K562 (cell line): ENCODE results near the gene AKT2. TPM values are rescaled to one million over a fixed set of nuclear protein-coding genes. Genes with fewer than 3 reads are reported as not detected.

ENCODE experiments used
- ASH1L ChIP-seq: fragments of 450-650 bp; IDR thresholded peaks from 2 replicates; pipeline ENCODE4 v1.6.1; 2018; ENCODE audit warnings: borderline replicate concordance, mild to moderate bottlenecking, low read depth; ENCODE audit not compliant: partially characterized antibody
- ELF4 ChIP-seq: fragments of 450-650 bp; formaldehyde crosslinking; IDR thresholded peaks from 2 replicates; pipeline ENCODE4 v1.4.0; 2022; ENCODE audit warnings: missing genetic modification characterization
- ETV5 ChIP-seq: sonication (generic); formaldehyde crosslinking; IDR thresholded peaks from 2 replicates; pipeline ENCODE4 v1.4.0; 2020; ENCODE audit warnings: low read depth, mild to moderate bottlenecking, missing genetic modification reagents
- HINFP ChIP-seq: fragments of 450-650 bp; conservative IDR thresholded peaks from 2 replicates; pipeline ENCODE4 v1.6.1; 2016; ENCODE audit warnings: missing genetic modification characterization, low read depth, mild to moderate bottlenecking, control low read depth, missing compliant biosample characterization
- KDM4B ChIP-seq, 2 experiments: fragments of 450-650 bp in 1 of 2; sonication (generic) in 1 of 2; IDR thresholded peaks; 2 replicates each; pipeline ENCODE4 v1.6.1; 2016 to 2017; ENCODE audit warnings: borderline replicate concordance in 2 of 2, antibody characterized with exemption in 1 of 2, low read depth in 1 of 2, mild to moderate bottlenecking in 1 of 2
- NR3C1 ChIP-seq: sonication (generic); formaldehyde crosslinking; IDR thresholded peaks from 2 replicates; pipeline ENCODE4 v1.8.1; 2022; ENCODE audit warnings: missing genetic modification reagents
- PTBP1 ChIP-seq: fragments of 200-400 bp; formaldehyde crosslinking; IDR thresholded peaks from 2 replicates; pipeline ENCODE4 v1.6.1; 2017; ENCODE audit warnings: low read depth, low read length
- SMARCC2 ChIP-seq: fragments of 450-650 bp; IDR thresholded peaks from 2 replicates; pipeline ENCODE4 v1.6.1; 2017; ENCODE audit warnings: antibody characterized with exemption, moderate library complexity, mild to moderate bottlenecking, low read depth
- SUPT5H ChIP-seq: fragments of 450-650 bp; IDR thresholded peaks from 2 replicates; pipeline ENCODE4 v1.6.1; 2016
- TCF3 ChIP-seq: sonication (generic); formaldehyde crosslinking; IDR thresholded peaks from 2 replicates; pipeline ENCODE4 v1.4.0; 2020; ENCODE audit warnings: mild to moderate bottlenecking, missing genetic modification reagents
- XRCC3 ChIP-seq: fragments of 450-650 bp; IDR thresholded peaks from 2 replicates; pipeline ENCODE4 v1.6.1; 2017; ENCODE audit warnings: mild to moderate bottlenecking, moderate library complexity
- ZFPM2 ChIP-seq: fragments of 250-450 bp; sonication (Bioruptor Pico); IDR thresholded peaks from 2 replicates; pipeline ENCODE4 v1.5.1; 2022; ENCODE audit warnings: mild to moderate bottlenecking
- ZNF217 ChIP-seq: sonication (generic); formaldehyde crosslinking; IDR thresholded peaks from 2 replicates; pipeline ENCODE4 v1.8.0; 2022; ENCODE audit warnings: mild to moderate bottlenecking, missing genetic modification reagents
- ZNF324 ChIP-seq: fragments of 250-450 bp; sonication (Bioruptor Pico); IDR thresholded peaks from 2 replicates; pipeline ENCODE4 v1.4.0; 2020; ENCODE audit warnings: mild to moderate bottlenecking
- polyA plus RNA-seq, 8 experiments: library from polyadenylated mRNA; depleted of rRNA in 4 of 8; stranded (reverse) in 5 of 8; unstranded in 3 of 8; fragments of >200 nt; fragmentation: Nextera tagmentation in 2 of 8; fragmentation: Illumina TruSeq in 1 of 8; extraction: Ambion mirVana in 2 of 8; extraction: Trizol in 1 of 8; gene quantifications; 2 replicates each; pipeline versions ENCODE4 v1.2.1 to v1.2.3, GENCODE V29; 2011 to 2014; ENCODE audit warnings: inconsistent platforms in 1 of 8, missing spikeins in 1 of 8
- total RNA-seq, 7 experiments: library from RNA; depleted of rRNA in 6 of 7; stranded (reverse); fragments of >200 nt in 6 of 7; fragmentation: Illumina TruSeq in 2 of 7; extraction: Trizol in 2 of 7; gene quantifications; 2 replicates each; pipeline versions ENCODE4 v1.2.1 to v1.2.3, GENCODE V29; 2011 to 2021; ENCODE audit warnings: low replicate concordance in 1 of 7
- TF ChIP-seq, protein P1 (sequence below): fragments of 450-650 bp; IDR thresholded peaks from 2 replicates; pipeline ENCODE4 v1.6.1; 2016; ENCODE audit warnings: mild to moderate bottlenecking, moderate library complexity
- TF ChIP-seq, protein P2 (sequence below): fragments of 250-450 bp; sonication (Bioruptor Pico); IDR thresholded peaks from 2 replicates; pipeline ENCODE4 v1.9.0; 2021; ENCODE audit warnings: mild to moderate bottlenecking

AKT2 gene
- total and polyA plus RNA-seq, 9 of the 15 experiments (the other 6 are each of a cell fraction or from before 2014, with no cell fraction given) = 1.1 to 132 (median 67.7) TPM

DNA sequence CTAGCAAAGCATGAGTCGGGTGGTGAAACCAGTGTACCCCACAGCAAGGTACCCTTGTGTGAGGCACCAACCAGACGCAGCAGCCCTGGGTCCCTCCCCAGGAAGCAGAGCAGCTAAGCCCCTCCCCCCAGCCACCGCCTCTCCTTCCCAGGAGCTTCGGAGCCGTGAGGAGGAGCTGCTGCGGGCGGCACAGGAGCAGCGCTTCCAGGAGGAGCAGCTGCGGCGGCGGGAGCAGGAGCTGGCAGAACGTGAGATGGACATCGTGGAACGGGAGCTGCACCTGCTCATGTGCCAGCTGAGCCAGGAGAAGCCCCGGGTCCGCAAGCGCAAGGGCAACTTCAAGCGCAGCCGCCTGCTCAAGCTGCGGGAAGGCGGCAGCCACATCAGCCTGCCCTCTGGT, 79.4 kb downstream of the AKT2 start (continued):
- TF ChIP-seq, protein P1, sequence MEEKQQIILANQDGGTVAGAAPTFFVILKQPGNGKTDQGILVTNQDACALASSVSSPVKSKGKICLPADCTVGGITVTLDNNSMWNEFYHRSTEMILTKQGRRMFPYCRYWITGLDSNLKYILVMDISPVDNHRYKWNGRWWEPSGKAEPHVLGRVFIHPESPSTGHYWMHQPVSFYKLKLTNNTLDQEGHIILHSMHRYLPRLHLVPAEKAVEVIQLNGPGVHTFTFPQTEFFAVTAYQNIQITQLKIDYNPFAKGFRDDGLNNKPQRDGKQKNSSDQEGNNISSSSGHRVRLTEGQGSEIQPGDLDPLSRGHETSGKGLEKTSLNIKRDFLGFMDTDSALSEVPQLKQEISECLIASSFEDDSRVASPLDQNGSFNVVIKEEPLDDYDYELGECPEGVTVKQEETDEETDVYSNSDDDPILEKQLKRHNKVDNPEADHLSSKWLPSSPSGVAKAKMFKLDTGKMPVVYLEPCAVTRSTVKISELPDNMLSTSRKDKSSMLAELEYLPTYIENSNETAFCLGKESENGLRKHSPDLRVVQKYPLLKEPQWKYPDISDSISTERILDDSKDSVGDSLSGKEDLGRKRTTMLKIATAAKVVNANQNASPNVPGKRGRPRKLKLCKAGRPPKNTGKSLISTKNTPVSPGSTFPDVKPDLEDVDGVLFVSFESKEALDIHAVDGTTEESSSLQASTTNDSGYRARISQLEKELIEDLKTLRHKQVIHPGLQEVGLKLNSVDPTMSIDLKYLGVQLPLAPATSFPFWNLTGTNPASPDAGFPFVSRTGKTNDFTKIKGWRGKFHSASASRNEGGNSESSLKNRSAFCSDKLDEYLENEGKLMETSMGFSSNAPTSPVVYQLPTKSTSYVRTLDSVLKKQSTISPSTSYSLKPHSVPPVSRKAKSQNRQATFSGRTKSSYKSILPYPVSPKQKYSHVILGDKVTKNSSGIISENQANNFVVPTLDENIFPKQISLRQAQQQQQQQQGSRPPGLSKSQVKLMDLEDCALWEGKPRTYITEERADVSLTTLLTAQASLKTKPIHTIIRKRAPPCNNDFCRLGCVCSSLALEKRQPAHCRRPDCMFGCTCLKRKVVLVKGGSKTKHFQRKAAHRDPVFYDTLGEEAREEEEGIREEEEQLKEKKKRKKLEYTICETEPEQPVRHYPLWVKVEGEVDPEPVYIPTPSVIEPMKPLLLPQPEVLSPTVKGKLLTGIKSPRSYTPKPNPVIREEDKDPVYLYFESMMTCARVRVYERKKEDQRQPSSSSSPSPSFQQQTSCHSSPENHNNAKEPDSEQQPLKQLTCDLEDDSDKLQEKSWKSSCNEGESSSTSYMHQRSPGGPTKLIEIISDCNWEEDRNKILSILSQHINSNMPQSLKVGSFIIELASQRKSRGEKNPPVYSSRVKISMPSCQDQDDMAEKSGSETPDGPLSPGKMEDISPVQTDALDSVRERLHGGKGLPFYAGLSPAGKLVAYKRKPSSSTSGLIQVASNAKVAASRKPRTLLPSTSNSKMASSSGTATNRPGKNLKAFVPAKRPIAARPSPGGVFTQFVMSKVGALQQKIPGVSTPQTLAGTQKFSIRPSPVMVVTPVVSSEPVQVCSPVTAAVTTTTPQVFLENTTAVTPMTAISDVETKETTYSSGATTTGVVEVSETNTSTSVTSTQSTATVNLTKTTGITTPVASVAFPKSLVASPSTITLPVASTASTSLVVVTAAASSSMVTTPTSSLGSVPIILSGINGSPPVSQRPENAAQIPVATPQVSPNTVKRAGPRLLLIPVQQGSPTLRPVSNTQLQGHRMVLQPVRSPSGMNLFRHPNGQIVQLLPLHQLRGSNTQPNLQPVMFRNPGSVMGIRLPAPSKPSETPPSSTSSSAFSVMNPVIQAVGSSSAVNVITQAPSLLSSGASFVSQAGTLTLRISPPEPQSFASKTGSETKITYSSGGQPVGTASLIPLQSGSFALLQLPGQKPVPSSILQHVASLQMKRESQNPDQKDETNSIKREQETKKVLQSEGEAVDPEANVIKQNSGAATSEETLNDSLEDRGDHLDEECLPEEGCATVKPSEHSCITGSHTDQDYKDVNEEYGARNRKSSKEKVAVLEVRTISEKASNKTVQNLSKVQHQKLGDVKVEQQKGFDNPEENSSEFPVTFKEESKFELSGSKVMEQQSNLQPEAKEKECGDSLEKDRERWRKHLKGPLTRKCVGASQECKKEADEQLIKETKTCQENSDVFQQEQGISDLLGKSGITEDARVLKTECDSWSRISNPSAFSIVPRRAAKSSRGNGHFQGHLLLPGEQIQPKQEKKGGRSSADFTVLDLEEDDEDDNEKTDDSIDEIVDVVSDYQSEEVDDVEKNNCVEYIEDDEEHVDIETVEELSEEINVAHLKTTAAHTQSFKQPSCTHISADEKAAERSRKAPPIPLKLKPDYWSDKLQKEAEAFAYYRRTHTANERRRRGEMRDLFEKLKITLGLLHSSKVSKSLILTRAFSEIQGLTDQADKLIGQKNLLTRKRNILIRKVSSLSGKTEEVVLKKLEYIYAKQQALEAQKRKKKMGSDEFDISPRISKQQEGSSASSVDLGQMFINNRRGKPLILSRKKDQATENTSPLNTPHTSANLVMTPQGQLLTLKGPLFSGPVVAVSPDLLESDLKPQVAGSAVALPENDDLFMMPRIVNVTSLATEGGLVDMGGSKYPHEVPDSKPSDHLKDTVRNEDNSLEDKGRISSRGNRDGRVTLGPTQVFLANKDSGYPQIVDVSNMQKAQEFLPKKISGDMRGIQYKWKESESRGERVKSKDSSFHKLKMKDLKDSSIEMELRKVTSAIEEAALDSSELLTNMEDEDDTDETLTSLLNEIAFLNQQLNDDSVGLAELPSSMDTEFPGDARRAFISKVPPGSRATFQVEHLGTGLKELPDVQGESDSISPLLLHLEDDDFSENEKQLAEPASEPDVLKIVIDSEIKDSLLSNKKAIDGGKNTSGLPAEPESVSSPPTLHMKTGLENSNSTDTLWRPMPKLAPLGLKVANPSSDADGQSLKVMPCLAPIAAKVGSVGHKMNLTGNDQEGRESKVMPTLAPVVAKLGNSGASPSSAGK = no peak
- no peak for TF ChIP-seq ETV5 (CRISPR knock-in tag)
- no peak for TF ChIP-seq SUPT5H
- no peak for TF ChIP-seq ZNF217 (CRISPR knock-in tag)
- no peak for TF ChIP-seq KDM4B (IDR thresholded peaks at IDR 0.05; ENCODE audit: borderline replicate concordance in 2 of 2, low read depth in 1 of 2)
- no peak for TF ChIP-seq ASH1L
- no peak for TF ChIP-seq SMARCC2
- TF ChIP-seq ZFPM2 (CRISPR knock-in tag) = no peak
- TF ChIP-seq XRCC3 = no peak
- no peak for TF ChIP-seq TCF3
- TF ChIP-seq NR3C1 (CRISPR knock-in tag) = no peak
- no peak for TF ChIP-seq HINFP (tag)
- TF ChIP-seq ELF4 (CRISPR knock-in tag) = no peak
- TF ChIP-seq, protein P2, sequence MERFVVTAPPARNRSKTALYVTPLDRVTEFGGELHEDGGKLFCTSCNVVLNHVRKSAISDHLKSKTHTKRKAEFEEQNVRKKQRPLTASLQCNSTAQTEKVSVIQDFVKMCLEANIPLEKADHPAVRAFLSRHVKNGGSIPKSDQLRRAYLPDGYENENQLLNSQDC = no peak
- TF ChIP-seq PTBP1 = no peak
- TF ChIP-seq ZNF324 = no peak
